Heart left ventricle (tissue), 16 donors: Measurements from ENCODE around the gene PARD3. TPM values are rescaled to one million over a fixed set of nuclear protein-coding genes. Genes with fewer than 3 reads are reported as not detected.
"Not testable (repeated sequence)": the region's sequence is repeated elsewhere in the genome, so short reads cannot be mapped to it uniquely, and the experiment has no call there.

Experiments
- ATAC-seq, 4 donors: fragments of 200-7000 bp; cut with Tn5 transposase; one replicate each; pipeline ENCODE4 v1.9.1; 2020 to 2022; ENCODE audit warnings: moderate library complexity in 4 of 4, mild to moderate bottlenecking in 3 of 4, moderate number of reproducible peaks in 1 of 4
- DNase-seq, 5 donors: peaks; one replicate each; pipeline ENCODE4 v3.0.0-alpha.2; 2020
- H3K27ac ChIP-seq, 12 donors: fragments of 200-600 bp; sonication (generic) in 4 of 12; one replicate each; pipeline versions ENCODE4 v1.5.0 to v1.8.0; 2016 to 2022; ENCODE audit warnings: mild to moderate bottlenecking in 2 of 12
- H3K27me3 ChIP-seq, 9 donors: fragments of 200-600 bp; sonication (generic) in 2 of 9; one replicate each; pipeline versions ENCODE4 v1.5.1 to v1.8.0; 2016 to 2022; ENCODE audit warnings: mild to moderate bottlenecking in 3 of 9
- H3K36me3 ChIP-seq, 9 donors: fragments of 200-600 bp; sonication (generic) in 2 of 9; one replicate each; pipeline versions ENCODE4 v1.5.0 to v1.8.0; 2018 to 2022; ENCODE audit warnings: mild to moderate bottlenecking in 2 of 9
- H3K4me1 ChIP-seq, 12 donors: fragments of 200-600 bp; sonication (generic) in 4 of 12; one replicate each; pipeline versions ENCODE4 v1.5.0 to v1.8.0; 2016 to 2022; ENCODE audit warnings: mild to moderate bottlenecking in 3 of 12
- H3K4me3 ChIP-seq, 12 donors: fragments of 200-600 bp; sonication (generic) in 4 of 12; one replicate each; pipeline versions ENCODE4 v1.5.0 to v1.8.0; 2017 to 2022; ENCODE audit warnings: mild to moderate bottlenecking in 9 of 12, moderate library complexity in 4 of 12
- H3K9me3 ChIP-seq, 12 donors: fragments of 200-600 bp; sonication (generic) in 4 of 12; one replicate each; pipeline versions ENCODE4 v1.5.0 to v1.8.0; 2016 to 2022; ENCODE audit warnings: mild to moderate bottlenecking in 1 of 12
- POLR2A ChIP-seq, 2 donors: fragments of 450-650 bp; IDR thresholded peaks; one replicate each; pipeline ENCODE4 v1.6.1; 2017; ENCODE audit warnings: antibody characterized with exemption in 2 of 2, mild to moderate bottlenecking in 2 of 2, moderate library complexity in 2 of 2
- WGBS, 4 donors: extraction: QIAGEN DNeasy Blood & Tissue Kit in 2 of 4; methylation state at CpG; one replicate each; pipeline versions ENCODE4 v1.1.5 to v1.1.7; 2013 to 2018; 5-methylcytosine and 5-hydroxymethylcytosine counted together
- intact Hi-C, 10 donors: fragments of 100-400 bp; cut with DNase I; formaldehyde crosslinking; loops; one replicate each; pipeline versions ENCODE4 v1.11.1 to v1.14.2; 2022
- polyA plus RNA-seq, 2 donors: library from polyadenylated mRNA; stranded (reverse); fragments of 200-250 nt; gene quantifications; one replicate each; pipeline ENCODE4 v1.2.3, GENCODE V29; 2013
- total RNA-seq, 9 donors: library from RNA; depleted of rRNA in 2 of 9; stranded (reverse); fragments of >200 nt in 2 of 9; fragmentation: NEBNext Ultra II Directional in 3 of 9; extraction: Animal tissue kit (Norgen Biotek cat#: 25700) in 3 of 9; gene quantifications; one replicate each; pipeline versions ENCODE4 v1.1.0 to v1.2.4, GENCODE V29; 2016 to 2023
- TF ChIP-seq, protein P1 (sequence below), 12 donors: fragments of 200-600 bp; sonication (generic) in 4 of 12; IDR thresholded peaks; one replicate each; pipeline versions ENCODE4 v1.5.0 to v1.8.0; 2018 to 2022; ENCODE audit warnings: antibody characterized with exemption in 12 of 12, mild to moderate bottlenecking in 5 of 12
- donor health status: ischemic (EF 13 %, LVEDD 7.1; RV severe dilation, severe dysfunction).
- donor health status: healthy with polysubstance abuse.
- donor health status: DM: no; HTN: yes; CAD: no.
- donor health status: DM: no; HTN: no; CAD: no.
- donor health status: ischemic (EF 25% LVEDD 6.9; RV normal size, moderate dysfunction).
- donor health status: ischemic (EF 25% LVEDD 5.7; RV mildly dilated, moderate dysfunction).
- donor health status: healthy.
- donor health status: DM: yes; HTN: yes; CAD: no.
- donor health status: ischemic (EF 35%, LVEDD 5.7; RV mildly dilated, moderate dysfunction).
- donor health status: nonischemic (EF 11% LVEDD 7.7; RV severe dilation, severe dysfunction).
- donor health status: DM: yes; HTN: yes; CAD: no.
- donor health status: PGD.
- donor health status: ischemic (EF 29% LVEDD 5.4; RV normal size, mild dysfunction).
- donor health status: nonischemic (EF 23%, LVEDD 6.1; RV moderate dilation, normal function).

PARD3 gene
- total and polyA plus RNA-seq, 11 donors, result 24.8 to 69.7 (median 33.1) TPM

DNA sequence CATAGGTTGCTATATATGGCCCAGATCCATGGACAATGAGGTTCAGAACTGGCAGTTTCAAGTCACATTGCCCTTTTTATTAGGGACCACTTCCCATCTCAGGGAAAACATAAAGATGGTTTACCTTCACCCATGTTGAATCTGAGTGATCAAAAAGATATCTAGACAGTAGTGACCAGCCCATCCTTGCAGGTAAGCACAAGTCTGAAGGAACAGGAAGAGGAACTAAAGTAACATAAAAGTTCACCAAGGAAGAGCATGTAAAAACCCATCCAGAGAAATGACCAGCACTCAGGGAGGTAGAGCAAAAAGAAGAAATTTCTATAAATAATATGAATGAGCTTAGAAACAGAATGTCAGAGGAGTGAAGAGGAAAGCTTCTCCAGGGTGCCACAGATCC, 382.5 kb downstream of the PARD3 start:
- intact Hi-C loops, result no loop called here
- ATAC-seq, result no peak
- DNase-seq, result no peak
- no peak for TF ChIP-seq POLR2A (IDR thresholded peaks at IDR 0.05)
- TF ChIP-seq, protein P1, sequence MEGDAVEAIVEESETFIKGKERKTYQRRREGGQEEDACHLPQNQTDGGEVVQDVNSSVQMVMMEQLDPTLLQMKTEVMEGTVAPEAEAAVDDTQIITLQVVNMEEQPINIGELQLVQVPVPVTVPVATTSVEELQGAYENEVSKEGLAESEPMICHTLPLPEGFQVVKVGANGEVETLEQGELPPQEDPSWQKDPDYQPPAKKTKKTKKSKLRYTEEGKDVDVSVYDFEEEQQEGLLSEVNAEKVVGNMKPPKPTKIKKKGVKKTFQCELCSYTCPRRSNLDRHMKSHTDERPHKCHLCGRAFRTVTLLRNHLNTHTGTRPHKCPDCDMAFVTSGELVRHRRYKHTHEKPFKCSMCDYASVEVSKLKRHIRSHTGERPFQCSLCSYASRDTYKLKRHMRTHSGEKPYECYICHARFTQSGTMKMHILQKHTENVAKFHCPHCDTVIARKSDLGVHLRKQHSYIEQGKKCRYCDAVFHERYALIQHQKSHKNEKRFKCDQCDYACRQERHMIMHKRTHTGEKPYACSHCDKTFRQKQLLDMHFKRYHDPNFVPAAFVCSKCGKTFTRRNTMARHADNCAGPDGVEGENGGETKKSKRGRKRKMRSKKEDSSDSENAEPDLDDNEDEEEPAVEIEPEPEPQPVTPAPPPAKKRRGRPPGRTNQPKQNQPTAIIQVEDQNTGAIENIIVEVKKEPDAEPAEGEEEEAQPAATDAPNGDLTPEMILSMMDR (IDR thresholded peaks at IDR 0.05), result no peak
- no peaks in the 10 kb centered on the region for H3K36me3 ChIP-seq
- H3K27me3 ChIP-seq, result no peaks in the 10 kb centered on the region
- H3K9me3 ChIP-seq, result no peaks in the 10 kb centered on the region
- H3K4me3 ChIP-seq, result no peak overlapping the region
- peak overlapping the region in 6 of 12 donors; percentile 3 to 39 (median 28) for H3K27ac ChIP-seq
- peaks cover 0 to 31% (median 12%) of the 10 kb centered on the region in 12 donors for H3K4me1 ChIP-seq

DNA sequence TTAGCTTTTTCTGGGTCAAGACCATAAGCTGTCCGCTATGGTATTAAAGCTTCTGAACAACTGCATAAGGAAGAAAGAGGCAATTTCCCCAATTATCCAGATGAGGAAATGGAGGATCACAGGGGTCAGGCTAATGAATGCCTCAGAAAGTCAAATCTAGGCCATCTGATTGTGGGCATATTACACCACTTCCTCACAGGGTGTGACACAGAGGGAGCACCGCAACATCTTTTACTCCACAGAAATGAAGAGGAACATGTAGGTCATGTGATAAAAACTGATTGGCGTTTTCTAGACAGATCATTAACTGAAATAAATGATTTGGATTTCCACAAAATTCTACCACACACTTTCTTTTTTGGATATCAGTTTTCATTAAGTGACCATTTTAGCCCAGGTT, 384.4 kb downstream of the PARD3 start:
- H3K4me1 ChIP-seq, result peaks cover 0 to 31% (median 11%) of the 10 kb centered on the region in 12 donors
- H3K4me3 ChIP-seq, result no peak overlapping the region
- DNase-seq (no peak), ATAC-seq (no peak)
- intact Hi-C loops, result no loop called here
- no peaks in the 10 kb centered on the region for H3K9me3 ChIP-seq
- H3K36me3 ChIP-seq, result no peaks in the 10 kb centered on the region
- 72 to 86% (median 80%) methylated on average over 3 of the region's 3 CpGs for WGBS, 4 donors
- H3K27ac ChIP-seq, result no peak overlapping the region
- no peak for TF ChIP-seq POLR2A (IDR thresholded peaks at IDR 0.05)
- no peaks in the 10 kb centered on the region for H3K27me3 ChIP-seq

DNA sequence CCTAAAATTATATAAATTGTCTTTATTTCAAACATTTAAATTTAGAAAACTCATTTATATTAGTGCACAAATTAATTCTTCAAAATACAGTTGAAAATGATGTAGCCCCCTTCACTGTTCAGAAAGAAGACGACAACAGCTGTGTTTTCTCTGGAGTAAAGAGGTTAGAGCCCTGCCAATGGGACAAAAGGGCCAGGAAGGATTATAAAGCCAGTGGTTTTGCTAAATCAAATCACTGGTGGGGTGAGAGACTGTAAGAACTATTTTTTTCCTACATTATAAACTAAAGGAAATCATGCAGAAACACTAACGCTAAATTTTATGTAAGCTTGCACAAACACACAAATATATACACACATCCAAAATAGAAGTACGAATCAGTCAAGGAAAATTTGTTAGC, 386.6 kb downstream of the PARD3 start:
- Histone ChIP-seq H3K27ac (no peak overlapping the region), H3K4me1 (peaks cover 0 to 27% (median 6%) of the 10 kb centered on the region in 12 donors), H3K9me3 (no peaks in the 10 kb centered on the region), H3K4me3 (no peak overlapping the region), H3K27me3 (no peaks in the 10 kb centered on the region), H3K36me3 (no peaks in the 10 kb centered on the region)
- WGBS, 4 donors, result 30 to 56% (median 32%) methylated on average over 3 of the region's 3 CpGs
- no peak for ATAC-seq
- no peak for DNase-seq
- TF ChIP-seq, protein P1 (IDR thresholded peaks at IDR 0.05), result no peak
- no peak for TF ChIP-seq POLR2A (IDR thresholded peaks at IDR 0.05)
- intact Hi-C loops, result no loop called here

DNA sequence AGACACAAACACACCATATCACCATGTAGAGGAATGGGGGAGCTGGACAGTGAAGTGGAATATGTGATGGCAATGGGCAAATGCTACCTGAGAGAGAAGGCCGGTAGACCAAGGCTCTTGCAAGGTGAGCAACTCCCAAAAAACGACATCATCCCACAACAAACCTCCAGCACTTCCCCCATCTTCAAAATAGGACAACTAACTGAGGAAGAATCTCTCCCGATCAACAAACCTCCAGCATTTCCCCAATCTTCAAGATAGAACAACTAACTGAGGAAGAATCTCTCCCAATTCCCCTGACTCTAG, 387.2 kb downstream of the PARD3 start:
- no peak for ATAC-seq
- Histone ChIP-seq H3K27ac (no peak overlapping the region), H3K4me3 (no peak overlapping the region), H3K36me3 (no peaks in the 10 kb centered on the region), H3K27me3 (no peaks in the 10 kb centered on the region), H3K4me1 (peaks cover 0 to 23% (median 5%) of the 10 kb centered on the region in 12 donors), H3K9me3 (no peaks in the 10 kb centered on the region)
- WGBS, 4 donors, result 85 to 94% (median 90%) methylated on average over 3 of the region's 3 CpGs
- intact Hi-C loops, result no loop called here
- TF ChIP-seq, protein P1 (IDR thresholded peaks at IDR 0.05), result no peak
- no peak for TF ChIP-seq POLR2A (IDR thresholded peaks at IDR 0.05)
- DNase-seq, result no peak

DNA sequence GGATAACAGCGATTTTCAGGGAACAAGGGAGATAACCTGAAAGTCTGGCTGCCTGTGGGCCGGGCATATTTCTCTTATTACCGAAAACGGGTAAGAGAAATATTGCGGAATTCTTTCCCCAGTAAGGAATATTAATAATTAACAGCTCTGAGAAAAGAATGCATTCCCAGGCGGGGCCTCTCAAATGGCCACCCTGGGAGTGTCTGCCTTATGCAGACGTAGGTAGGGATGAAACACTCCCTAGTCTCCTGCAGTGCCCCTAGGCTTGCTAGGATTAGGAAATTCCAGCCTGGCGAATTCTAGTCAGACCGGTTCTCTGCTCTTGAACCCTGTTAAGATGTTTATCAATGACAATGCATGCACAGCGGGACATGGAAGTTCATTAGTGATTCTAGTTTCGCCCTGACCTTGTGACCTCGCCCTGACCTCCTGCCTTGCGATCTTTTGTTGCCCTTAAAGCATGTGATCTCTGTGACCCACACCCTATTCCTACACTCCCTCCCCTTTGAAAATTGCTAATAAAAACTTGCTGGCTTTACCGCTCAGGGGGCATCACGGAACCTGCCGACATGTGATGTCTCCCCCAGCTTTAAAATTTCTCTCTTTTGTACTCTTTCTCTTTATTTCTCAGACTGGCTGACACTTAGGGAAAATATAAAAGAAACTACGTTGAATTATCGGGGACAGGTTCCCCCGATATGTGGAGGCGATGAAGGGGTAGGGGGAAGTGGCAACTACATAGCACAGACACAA, 387.8 kb downstream of the PARD3 start:
- intact Hi-C loops, H3K4me3 ChIP-seq, DNase-seq, H3K36me3 ChIP-seq, H3K9me3 ChIP-seq, H3K27ac ChIP-seq, ATAC-seq, H3K27me3 ChIP-seq: not testable (repeated sequence)
- 89 to 93% (median 90%) methylated on average over 20 of the region's 20 CpGs for WGBS, 4 donors
- H3K4me1 ChIP-seq, result peaks cover 0 to 18% (median 0%) of the 10 kb centered on the region in 12 donors

DNA sequence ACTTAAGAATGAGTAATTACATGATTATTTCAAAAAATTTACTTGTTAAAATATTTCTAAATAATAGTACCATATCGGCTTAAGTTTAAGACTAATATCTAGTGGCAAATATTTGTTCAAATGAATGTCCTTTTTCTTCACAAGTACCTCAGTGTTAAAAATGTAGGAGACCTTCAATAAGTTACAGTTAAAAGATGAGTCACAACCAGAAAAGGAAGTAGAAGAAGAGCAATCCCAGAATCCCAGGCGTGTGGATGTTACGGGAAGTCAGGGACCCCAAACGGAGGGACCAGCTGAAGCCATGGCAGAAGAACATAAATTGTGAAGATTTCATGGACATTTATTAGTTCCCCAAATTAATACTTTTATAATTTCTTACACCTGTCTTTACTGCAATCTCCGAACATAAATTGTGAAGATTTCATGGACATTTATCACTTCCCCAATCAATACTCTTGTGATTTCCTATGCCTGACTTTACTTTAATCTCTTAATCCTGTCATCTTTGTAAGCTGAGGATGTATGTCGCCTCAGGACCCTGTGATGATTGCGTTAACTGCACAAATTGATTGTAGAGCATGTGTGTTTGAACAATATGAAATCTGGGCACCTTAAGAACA, 388.4 kb downstream of the PARD3 start:
- H3K36me3 ChIP-seq, intact Hi-C loops, ATAC-seq, H3K27me3 ChIP-seq, DNase-seq, H3K27ac ChIP-seq, H3K4me3 ChIP-seq, H3K9me3 ChIP-seq: not testable (repeated sequence)
- WGBS, 4 donors, result 93 to 96% (median 95%) methylated on average over 7 of the region's 7 CpGs
- peaks cover 0 to 17% (median 0%) of the 10 kb centered on the region in 12 donors for H3K4me1 ChIP-seq
